KOPT-K1 (cell line): ENCODE results near the gene GRIA4.

Experiments
- H3K27ac ChIP-seq: fragments of 200-600 bp; sonication (generic); 2 replicates; pipeline ENCODE4 v1.5.1; 2016; ENCODE audit warnings: antibody characterized with exemption, mild to moderate bottlenecking, low read depth, low read length; ENCODE audit not compliant: poor library complexity, severe bottlenecking
- H3K36me3 ChIP-seq: fragments of 200-600 bp; sonication (generic); 2 replicates; pipeline ENCODE4 v1.5.1; 2017; ENCODE audit warnings: antibody characterized with exemption, mild to moderate bottlenecking, low read length, moderate library complexity; ENCODE audit not compliant: insufficient read depth
- H3K9me3 ChIP-seq: fragments of 200-600 bp; sonication (generic); 2 replicates; pipeline ENCODE4 v1.5.1; 2017; ENCODE audit warnings: antibody characterized with exemption, low read length, mild to moderate bottlenecking; ENCODE audit not compliant: insufficient read depth, poor library complexity, severe bottlenecking

The GRIA4 gene

DNA sequence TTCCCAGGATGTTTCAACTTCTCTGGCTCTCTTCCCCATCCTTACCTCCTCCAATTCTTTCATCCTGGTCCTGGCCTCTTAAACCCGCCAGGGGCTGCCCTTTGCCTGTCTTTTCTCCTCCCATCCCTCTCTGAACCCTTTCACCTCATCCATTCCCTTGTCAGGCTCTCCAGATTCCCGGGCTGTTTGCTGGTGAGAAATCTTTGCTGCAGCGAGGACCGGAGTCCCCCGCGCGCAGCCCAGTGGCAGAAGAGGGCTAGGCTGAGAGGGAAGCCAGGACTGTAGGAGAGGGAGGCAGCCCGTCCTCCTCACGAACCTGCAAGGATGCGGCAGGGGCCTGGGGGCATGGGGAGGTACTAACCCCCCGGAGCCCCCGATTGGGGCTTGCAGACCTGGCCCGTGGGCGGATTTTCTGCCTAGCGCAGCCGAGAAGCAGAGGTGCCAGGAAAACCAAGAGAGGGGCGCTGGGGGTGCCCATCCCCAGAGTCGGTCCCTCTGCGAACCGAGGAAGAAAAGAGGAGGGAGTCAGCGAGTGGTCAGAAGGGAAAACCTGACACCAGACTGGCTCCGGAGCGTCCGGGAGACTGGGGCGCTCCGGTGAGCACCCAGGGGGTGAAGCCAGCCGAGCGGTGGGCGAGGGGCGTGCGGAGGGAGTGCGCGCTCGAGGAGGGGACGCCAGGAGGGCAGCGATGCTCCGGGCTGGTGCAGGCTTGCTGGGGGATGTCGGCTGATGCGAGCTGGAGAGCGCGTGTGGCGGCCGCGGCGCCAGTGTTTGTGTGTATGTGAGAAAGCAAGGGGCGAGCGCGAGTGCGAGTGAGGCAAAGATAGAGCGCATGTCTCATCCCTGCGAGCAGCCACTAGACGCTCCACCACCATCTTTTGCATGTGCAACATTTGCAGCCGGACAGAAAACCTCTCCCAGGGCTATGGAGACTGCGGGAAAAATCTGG lies at the start of gene GRIA4:
Gene GRIA4 (plus strand): TSS at position 242 of the 950 bp plus-strand sequence. CDS start 925 bp downstream, outside the sequence.
- H3K9me3 ChIP-seq: no peaks in the 10 kb centered on the region
- no peak within 1 kb of the TSS for H3K27ac ChIP-seq
- no peaks in the 10 kb centered on the region for H3K36me3 ChIP-seq

DNA sequence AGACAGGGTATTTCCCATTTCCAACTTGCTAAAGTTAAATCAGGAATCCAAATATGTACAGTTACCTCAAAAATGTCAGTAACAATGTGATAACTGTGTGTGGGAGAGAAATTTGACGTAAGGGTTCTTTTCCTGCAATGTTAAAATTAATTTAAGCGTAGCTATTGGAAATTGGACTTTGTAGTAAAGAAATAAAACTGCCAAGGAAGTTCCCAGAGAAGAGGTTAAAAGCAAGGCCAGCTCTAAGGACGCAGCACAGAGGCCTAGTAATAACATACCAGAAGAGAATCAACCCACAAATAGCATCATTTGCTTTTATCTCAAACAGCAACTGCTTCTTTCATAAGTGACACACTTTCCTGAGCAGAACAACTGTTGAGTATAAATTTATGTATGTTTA lies 36.8 kb upstream of the GRIA4 start:
- Histone ChIP-seq H3K27ac (no peak overlapping the region), H3K36me3 (no peaks in the 10 kb centered on the region), H3K9me3 (no peaks in the 10 kb centered on the region)

DNA sequence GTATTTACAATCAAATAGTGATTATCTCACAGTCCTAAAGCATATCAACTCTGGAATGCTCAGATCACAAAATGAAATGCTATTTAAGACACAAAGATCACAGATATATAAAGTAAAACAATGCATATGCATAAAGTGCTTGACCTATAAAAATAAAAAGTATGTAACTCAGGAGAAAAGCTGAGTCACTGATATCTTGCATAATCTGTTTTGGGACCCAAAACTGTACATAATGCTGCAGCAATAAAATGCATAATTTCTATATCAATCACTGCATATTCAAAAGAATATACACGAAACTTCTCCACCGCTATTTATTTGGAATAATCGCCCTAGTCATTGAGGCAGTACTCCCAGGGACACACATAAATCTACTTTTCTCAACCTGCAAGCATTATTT lies 34.9 kb upstream of the GRIA4 start:
- no peaks in the 10 kb centered on the region for H3K9me3 ChIP-seq
- no peaks in the 10 kb centered on the region for H3K36me3 ChIP-seq

GRCh38 chr11:105577641-105578040 lies 32.2 kb upstream of the GRIA4 start:
- Histone ChIP-seq H3K9me3 (no peaks in the 10 kb centered on the region), H3K27ac (no peak overlapping the region), H3K36me3 (no peaks in the 10 kb centered on the region)

More for the DNA sequence above, 34.9 kb upstream of the GRIA4 start:
- H3K27ac ChIP-seq: no peak overlapping the region

DNA sequence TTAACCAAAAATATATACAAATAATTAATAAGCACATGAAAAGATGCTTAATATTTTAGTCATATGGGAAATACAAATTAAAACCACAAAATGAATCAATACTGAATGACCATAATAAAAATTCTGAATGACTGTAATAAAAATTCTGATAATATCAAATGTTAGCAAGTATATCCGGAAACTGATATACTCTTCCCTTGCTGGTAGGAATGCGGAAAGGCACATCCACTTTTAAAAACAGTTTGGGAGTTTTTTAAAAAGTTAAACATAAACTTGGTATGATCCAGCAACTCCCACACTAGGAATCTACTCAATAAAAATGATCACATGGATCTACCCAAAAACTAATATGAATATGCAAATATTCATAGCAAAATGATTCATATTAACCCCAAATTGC lies 30.8 kb upstream of the GRIA4 start:
- no peak overlapping the region for H3K27ac ChIP-seq
- no peaks in the 10 kb centered on the region for H3K36me3 ChIP-seq
- H3K9me3 ChIP-seq: no peaks in the 10 kb centered on the region

DNA sequence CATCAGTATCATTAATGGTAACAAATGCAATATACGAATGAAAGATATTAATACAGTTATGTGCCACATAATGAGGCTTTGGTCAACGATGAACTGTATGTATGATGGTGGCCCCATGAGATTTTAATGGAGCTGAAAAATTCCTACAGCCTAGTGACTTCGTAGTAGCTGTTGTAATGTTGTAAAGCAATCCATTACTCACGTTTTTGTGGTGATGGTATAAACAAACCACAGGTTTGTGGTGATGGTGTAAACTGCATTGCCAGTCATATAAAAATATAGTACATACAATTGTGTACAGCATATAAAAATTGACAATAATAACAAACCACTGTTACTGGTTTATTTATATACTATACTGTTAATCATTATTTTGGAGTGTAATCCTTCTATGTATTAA lies 27.4 kb upstream of the GRIA4 start:
- Histone ChIP-seq H3K9me3 (no peaks in the 10 kb centered on the region), H3K36me3 (no peaks in the 10 kb centered on the region), H3K27ac (no peak overlapping the region)

DNA sequence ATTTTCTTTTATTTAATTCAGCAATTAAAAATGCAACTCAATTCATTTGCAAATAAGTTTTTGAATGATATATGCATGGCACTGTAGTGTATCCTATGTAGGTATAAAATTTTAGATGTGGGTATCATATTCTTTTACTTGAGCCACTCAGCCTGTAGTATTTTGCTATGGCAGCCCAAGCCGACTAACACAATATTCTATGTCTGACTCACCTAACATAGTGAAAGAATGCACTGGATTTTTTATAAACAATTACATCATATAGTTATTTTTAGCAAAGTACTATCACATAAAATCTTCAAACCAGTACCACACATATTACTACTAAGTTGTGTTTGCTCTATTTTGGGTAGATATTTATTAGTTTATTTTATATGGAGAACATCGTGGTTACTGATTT lies 21.9 kb upstream of the GRIA4 start:
- H3K27ac ChIP-seq: no peak overlapping the region

DNA sequence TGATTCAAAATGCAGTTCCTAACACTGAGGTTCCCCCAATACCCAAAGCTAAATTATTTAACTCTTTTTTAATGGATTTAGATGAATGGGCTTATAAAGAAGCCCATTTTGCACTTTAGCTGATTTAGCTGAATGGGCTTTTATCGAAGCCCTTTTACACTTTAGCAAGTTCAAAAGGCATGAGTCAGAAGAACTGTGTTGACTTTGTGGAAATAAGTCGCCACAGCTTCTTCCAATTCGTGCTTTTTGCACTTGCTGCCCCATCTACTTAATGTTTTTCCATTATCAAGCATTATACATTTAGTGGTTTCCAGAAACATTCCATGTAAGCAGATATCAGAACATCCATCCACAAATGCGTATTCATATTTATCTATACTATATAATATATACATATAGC lies 20.5 kb upstream of the GRIA4 start:
- Histone ChIP-seq H3K9me3 (no peaks in the 10 kb centered on the region), H3K36me3 (no peaks in the 10 kb centered on the region), H3K27ac (no peak overlapping the region)

More for the DNA sequence above, 21.9 kb upstream of the GRIA4 start:
- Histone ChIP-seq H3K9me3 (no peaks in the 10 kb centered on the region), H3K36me3 (no peaks in the 10 kb centered on the region)

DNA sequence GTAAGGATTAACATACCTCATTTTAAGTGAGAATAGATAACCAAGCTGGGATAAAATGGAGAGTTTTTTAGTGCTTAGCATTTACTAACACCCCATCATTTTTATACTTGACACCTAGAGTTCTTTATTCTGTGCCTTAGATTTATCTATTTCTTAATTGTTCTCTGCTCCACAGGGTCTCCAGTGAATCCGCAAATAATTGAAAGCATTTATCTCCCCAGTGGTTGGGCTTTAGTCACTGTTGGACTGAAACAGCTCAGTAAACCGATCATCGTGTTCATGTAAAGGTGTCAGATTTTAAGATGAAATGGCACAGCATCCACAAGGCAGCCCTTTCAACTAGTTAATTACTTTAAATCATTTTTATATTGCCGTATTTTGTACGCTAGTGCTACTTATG lies 17.8 kb upstream of the GRIA4 start:
- Histone ChIP-seq H3K9me3 (no peaks in the 10 kb centered on the region), H3K27ac (no peak overlapping the region), H3K36me3 (no peaks in the 10 kb centered on the region)

DNA sequence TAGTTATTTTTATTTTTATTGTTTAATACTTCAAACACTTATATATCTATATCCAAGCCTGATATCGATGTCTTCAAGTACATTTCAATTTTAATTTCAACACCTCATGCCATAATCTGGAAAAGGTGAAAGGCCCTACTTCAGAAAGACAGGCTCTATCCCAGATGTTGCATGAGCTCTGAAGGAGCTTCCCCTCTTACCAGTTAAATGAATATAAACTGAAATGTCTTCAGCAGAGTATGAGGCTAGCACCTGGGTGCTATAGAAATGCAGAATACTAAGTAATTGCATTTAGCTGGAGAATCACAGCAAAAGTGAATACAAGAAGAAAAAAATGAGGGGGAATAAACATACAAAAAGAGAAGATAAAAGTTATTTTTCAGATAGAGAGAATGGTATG lies 11.5 kb upstream of the GRIA4 start:
- Histone ChIP-seq H3K36me3 (no peaks in the 10 kb centered on the region), H3K27ac (no peak overlapping the region), H3K9me3 (no peaks in the 10 kb centered on the region)

- Histone ChIP-seq H3K36me3 (no peaks in the 10 kb centered on the region), H3K9me3 (no peaks in the 10 kb centered on the region), H3K27ac (no peak overlapping the region)
Observed at GRCh38 chr11:105603156-105603555, 6.7 kb upstream of the GRIA4 start.

GRCh38 chr11:105609341-105609781 lies 512 bp upstream of the GRIA4 start:
- Histone ChIP-seq H3K36me3 (no peaks in the 10 kb centered on the region), H3K9me3 (no peaks in the 10 kb centered on the region), H3K27ac (no peak overlapping the region)

DNA sequence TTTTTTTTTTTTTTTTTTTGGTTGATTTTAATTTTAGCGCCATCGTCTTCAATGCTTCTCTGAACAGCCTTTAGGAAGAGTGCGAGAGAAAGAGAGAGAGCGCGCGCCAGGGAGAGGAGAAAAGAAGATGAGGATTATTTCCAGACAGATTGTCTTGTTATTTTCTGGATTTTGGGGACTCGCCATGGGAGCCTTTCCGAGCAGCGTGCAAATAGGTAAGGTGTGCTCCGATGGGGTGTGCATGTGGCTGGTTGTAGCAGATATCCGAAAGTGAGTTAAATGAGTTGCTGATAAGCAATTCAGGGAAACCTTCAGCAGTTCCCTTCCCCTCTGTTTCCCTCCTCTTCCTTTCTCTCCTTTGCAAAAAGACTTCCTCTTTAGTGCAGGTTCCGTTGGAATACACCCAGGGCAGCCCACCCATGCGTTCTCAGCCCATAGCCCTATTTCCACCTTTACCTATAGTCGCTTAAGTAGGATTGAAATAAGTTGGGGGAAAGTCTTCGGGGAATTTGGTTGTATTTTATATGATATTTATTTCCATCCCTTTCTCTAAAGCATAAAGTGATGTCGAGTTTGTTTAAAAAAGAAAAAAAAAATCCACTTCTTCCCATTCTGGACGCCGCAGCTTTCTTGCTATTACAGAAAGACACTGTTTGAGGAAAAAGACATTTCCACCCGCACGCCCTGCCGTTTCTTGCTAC lies 1.1 kb downstream of the GRIA4 start:
- Histone ChIP-seq H3K9me3 (no peaks in the 10 kb centered on the region), H3K27ac (no peak overlapping the region), H3K36me3 (no peaks in the 10 kb centered on the region)

GRCh38 chr11:105611572-105612441 lies 1.9 kb downstream of the GRIA4 start:
- Histone ChIP-seq H3K27ac (no peak overlapping the region), H3K36me3 (no peaks in the 10 kb centered on the region), H3K9me3 (no peaks in the 10 kb centered on the region)

- Histone ChIP-seq H3K9me3 (no peaks in the 10 kb centered on the region), H3K27ac (no peak overlapping the region), H3K36me3 (no peaks in the 10 kb centered on the region)
Observed at GRCh38 chr11:105612771-105613170, 2.9 kb downstream of the GRIA4 start.
